GM18868 (cell line): ENCODE data around the gene TAF6L.
"Not testable (repeated sequence)": the region's sequence is repeated elsewhere in the genome, so short reads cannot be mapped to it uniquely, and the experiment has no call there.

ENCODE experiments used
- ATAC-seq: cut with Tn5 transposase; IDR thresholded peaks from one replicate; pipeline ENCODE4 v1.9.1; 2021; ENCODE audit warnings: mild to moderate bottlenecking, moderate library complexity; ENCODE audit not compliant: unreplicated experiment

The TAF6L gene, protein sequence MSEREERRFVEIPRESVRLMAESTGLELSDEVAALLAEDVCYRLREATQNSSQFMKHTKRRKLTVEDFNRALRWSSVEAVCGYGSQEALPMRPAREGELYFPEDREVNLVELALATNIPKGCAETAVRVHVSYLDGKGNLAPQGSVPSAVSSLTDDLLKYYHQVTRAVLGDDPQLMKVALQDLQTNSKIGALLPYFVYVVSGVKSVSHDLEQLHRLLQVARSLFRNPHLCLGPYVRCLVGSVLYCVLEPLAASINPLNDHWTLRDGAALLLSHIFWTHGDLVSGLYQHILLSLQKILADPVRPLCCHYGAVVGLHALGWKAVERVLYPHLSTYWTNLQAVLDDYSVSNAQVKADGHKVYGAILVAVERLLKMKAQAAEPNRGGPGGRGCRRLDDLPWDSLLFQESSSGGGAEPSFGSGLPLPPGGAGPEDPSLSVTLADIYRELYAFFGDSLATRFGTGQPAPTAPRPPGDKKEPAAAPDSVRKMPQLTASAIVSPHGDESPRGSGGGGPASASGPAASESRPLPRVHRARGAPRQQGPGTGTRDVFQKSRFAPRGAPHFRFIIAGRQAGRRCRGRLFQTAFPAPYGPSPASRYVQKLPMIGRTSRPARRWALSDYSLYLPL

DNA sequence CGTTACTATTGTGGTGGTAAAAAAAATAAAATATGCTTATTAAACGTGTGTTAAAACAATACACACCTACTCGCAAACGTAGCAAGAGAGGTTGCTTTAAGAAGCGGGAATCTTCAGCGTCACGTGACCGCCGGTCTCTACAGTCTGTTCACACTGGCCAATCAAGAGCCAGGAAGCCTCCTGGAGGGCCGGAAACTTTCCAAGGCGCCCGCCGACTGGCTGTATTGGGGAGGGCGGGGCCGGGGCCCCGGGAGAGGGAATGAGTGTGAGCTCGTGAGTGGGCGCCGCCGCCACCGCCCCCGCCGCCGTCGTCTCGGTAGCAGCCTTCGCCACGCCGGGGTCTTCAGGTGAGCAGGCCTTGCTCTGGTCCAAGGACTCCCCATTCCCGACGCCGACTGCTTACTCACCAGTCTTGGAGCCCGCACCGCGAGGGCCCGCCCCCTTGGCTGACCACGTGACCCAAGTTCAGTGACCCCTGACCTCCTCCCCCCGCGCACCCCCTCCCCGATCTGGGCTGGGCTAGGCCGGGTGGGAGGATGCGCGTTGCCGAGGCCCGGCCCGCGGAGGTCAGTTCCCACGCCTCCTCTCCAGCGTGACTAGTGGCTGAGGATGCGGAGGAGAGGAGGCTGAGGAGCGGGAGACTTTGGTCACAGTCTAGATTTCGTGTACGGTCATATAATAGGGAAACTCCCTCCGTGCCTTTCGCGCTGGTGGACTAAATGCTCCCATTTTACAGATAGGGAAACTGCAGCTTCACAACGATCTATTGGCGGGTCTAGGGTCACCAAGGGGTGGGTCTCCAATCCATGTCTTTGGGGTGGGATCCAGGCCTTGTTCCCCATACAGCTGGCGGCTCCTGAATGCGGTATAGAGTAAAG, at the start of gene TAF6L:
TAF6L (plus strand) TSS at position 253 of the 878 bp plus-strand sequence. CDS start 4,388 bp downstream, outside the sequence.
- peak; percentile 84 for ATAC-seq

DNA sequence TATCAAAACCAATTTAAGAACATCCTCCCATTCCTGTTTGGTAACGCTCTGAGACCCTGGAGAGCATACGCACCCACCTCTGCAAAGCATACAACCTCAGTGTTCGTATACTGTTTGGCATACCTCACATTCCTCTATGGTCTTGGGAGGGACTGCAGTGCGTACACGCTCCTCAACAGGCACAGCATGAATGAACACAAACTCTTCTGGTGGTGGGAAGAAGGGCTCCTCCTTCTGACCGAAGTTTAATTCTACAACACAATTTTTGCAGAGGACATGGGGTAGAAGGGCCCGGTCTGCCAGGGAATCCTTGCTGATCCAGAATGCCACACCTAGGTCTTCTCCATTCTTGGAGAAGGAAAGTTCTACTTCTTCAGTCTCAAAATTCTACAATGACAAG, 49.2 kb upstream of the TAF6L start:
- no peak for ATAC-seq

DNA sequence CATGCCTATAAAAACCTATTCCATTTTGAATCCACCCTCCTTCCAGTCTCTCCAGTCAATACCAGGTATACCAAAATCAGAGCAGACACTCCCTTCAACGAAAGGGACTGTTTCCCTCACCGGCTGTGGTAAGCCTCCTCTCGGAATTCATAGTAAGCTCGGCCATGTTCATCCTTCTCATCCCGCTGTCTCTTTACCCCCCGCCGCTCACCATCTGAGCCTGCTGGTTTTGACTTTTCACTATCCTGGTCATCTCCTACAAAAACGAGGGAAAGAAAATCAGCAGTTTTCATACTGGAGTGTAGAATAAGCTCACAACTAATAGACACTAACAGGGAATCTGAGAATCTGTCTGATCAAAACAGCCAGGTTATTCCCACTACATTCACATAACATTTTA, 47.0 kb upstream of the TAF6L start:
- ATAC-seq, result no peak

DNA sequence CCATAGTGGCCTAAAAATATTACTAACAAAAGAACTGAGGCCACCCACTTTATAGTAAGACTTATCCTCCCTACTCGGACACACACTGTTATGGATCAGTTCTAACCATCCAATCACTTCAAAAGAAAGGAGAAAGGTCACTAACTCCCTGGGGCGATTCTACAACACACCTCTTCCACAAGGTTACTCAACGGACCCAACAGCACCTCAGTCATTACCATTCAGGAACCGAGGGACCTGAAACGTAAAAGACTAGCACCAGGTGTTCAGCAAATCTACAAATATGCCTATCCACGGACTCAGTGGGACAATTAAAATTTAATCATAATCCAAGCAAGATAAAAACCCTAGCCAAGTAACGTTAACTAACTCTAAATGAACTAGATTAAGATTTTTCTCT, 45.5 kb upstream of the TAF6L start:
- ATAC-seq, result no peak

DNA sequence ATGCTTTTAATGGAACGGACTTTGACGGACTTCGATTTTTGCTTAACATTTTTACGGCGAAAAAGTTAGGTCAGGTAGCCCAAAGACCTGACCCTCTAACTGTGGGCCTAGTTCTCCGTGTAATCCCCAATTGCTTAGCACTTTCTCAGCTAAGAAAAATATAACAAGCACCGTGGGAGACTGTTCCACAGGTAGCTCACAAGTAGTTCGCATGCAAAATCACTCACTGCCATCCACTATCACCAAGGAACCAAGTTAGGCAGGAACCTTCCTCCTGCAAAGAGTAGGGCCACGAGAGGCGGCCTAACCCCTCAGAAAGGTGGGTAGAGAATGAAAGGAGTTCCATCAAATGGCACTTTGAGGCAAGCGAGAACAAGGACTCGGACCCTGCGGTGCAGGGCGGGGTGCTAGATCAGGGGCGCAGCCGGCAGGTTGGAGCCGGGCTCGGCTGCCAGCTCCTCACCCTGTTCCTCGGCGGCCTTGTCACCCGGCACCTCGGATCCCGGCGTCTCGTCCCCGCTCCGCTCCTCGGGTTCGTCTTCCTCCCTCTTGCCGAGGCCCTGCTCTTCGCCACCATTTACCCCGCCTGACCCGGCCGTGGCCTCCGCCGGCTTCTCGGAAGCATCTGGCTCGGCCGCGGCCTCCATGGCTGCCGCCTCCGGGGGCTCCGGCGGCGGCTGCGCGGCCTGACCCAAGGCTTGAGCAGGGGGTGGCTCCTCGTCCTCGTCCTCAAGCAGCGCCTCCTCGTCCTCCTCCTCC, 44.9 kb upstream of the TAF6L start:
- no peak for ATAC-seq

DNA sequence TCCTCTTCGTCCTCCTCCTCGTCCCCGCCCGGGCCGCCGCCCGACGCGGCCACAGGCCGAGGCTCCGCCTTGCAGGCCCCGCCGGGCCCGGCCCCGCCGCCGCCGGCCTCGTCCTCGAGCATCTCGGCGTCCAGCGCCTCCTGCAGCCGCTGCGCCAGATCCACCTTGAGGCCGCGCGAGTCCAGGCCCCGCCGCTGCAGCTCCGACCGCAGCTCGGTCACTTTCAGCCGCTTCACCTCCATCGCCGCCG, 44.4 kb upstream of the TAF6L start:
- ATAC-seq, result no peak

DNA sequence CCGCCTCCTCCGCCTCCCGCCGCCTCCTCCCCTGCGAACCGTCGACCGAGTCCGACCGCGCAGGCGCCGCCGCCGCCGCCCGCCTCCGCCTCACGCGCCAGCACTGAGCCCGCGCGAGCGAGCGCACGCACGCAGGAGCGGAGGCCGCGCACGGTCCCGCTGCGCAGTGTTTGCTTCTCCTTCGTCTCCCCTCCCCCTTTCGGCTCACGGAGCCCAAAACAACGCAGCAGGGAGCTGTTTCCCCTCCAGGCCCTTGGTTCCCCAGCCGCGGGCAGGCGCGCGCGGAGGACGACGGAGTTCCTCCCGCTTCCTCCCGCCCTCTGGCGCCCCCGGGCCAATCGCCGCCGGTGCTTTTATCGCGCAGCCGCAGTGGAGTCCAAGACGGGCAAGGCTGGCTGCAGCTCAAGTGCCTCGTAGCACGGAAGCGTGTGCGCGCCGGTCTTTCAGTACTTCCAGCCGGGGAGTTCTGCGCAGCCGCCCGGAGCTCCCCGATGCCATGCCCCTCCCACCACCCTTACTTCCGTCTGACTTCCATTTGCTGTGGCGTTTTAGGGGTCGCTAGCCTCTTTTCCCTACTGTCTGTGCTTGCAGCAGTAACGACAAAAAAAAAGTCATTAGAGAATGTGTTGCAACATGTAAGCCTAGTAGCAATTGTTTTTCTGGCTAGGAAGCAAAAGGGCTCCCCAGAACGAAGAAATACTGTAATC, 43.9 kb upstream of the TAF6L start, which contains the start of gene HNRNPUL2:
HNRNPUL2 (minus strand) TSS at position 293 of the 707 bp plus-strand sequence. CDS start 301 bp downstream, outside the sequence.
- peak; percentile 70 for ATAC-seq

DNA sequence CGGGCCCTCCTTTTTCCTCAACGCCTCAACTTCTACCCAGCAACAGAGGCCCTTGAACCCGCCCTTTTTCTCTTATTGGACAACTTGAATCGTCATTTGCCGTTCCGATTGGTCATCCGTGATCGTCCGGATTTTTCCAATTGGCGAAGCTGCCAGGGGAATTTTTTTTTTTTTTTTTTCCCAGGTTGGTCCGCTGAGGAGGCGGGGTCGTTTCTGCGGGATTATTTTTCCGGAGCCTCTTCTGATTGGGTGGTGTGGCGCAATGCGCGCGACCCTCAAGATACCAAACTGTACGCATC, 43.4 kb upstream of the TAF6L start:
- ATAC-seq, result peak; percentile 51

DNA sequence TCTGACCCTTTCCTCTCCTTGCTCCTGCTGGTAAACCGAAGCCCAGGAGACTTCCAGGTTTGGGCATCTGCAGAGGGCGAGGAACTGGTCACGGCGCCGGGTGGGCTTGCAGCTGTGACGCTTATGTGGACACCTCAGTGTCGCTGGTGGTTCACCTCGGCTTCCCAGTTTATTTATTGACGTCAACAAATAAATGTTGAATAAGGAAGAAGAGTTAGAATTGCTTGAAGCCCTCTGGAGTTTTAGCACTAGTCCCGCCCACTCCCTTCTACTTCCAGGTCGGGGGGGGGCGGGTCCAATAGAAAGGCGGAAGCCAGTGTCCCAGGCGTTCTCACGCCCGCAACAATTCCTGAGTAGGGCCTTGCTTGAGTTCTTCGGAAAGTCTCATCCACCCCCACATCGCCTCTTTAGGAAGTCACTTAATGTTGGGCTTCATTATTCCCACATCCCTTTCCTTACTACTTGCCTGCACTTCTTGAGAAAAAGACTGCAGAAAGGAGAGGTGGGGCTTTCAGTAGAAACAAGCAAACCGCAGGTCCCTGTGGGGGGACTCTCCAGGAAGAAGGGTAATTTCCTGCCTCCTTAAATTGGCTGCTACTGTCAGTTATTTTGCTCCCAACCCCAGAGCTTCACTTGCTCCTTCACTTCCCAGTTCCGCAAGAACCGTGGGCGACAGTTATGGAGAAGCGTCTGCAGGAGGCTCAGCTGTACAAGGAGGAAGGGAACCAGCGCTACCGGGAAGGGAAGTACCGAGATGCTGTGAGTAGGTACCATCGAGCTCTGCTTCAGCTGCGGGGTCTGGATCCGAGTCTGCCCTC, 42.8 kb upstream of the TAF6L start, which contains the start of gene TTC9C:
TTC9C (plus strand) TSS at position 316 of the 818 bp plus-strand sequence; CDS start at position 679, 363 bp downstream.
- ATAC-seq, result peak; percentile 22

DNA sequence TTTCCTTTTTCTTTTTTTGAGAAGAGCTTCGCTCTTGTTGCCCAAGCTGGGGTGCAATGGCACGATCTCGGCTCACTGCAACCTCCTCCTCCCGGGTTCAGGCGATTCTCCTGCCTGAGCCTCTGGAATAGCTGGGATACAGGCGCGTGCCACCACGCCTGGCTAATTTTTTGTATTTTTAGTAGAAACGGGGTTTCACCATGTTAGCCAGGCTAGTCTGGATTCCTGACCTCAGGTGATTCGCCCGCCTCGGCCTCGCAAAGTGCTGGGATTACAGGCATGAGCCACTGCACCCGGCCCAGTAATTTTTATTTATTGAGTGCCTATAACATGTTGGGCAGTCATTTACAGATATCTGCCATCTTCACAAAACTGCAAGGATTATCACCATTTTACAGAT, 41.1 kb upstream of the TAF6L start:
- ATAC-seq, result not testable (repeated sequence)

DNA sequence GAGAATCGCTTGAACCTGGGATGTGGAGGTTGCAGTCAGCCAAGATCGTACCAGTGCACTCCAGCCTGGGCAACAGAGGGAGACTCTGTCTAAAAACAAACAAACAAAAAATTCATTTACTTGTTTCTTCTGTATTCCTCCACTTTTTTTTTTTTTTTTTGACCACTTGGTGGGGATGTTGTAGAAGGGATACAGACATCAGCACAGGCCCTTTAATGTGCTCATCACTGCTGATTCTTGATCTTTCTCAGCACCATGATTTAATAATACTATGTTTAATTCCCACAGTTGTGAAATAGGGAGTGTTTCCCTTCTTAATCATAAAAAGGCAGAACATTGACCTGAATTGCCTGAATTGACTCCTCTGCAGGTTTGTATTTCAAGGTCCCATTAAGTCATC, 38.4 kb upstream of the TAF6L start:
- ATAC-seq, result no peak

DNA sequence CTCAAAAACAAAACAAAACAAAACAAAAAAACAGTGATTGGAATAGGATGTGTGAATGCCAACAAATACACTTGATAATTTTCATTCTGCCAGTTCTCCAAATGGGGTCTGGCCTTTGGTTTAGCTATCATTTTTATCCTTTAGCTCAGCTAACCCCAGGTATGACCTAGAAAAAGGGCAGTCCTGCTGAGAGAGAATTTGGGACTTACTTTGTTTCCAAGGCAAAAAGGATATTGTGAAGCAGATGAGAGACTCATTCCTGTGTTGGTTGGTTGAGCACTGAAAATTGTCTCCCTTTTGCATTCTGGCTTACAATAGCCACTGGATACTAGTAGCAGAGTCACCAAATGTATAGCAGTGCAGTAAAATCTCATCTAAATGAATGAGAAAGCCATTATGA, 34.0 kb upstream of the TAF6L start:
- no peak for ATAC-seq

DNA sequence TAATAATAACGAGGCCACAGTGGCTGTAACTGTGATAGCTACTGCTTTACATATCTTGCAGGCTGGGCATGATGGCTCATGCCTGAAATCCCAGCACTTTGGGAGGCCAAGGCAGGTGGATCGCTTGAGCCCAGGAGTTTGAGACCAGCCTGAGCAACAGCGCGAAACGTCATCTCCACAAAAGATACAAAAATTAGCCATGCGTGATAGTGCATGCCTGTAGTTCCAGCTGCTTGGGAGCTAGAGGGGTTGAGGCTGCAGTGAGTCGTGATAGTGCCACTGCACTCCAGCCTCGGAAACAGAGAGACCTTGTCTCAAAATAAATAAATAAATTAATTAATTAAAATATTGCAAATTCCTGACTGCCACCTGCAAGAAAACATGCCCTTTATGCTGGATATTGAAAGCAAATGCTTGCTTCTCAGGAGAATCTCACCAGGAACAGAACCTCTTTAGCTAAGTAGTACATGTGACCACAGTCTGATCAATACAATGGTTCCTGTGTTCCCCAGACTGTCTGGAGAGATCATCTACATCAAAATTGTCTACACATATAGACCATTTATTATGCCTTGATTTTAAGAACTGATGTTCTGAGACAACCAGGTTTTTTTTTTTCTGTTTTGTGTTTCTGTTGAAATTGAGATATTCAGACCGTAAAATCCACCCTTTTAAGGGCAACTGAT, 23.6 kb upstream of the TAF6L start:
- no peak for ATAC-seq

DNA sequence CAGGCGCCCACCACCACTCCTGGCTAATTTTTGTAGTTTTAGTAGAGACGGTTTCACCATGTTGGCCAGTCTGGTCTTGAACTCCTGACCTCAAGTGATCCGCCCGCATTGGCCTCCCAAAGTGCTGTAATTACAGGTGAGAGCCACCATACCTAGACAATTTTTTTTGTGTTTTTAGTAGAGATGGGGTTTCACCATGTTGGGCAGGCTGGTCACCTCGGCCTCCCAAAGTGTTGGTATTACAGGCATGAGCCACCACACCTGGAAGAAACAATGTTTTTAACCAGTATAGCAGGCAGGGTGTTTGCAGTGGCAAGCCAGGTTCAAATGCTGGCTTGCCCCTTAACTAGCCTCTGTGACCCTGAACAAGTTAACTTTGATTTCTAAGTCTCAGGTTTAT, 21.3 kb upstream of the TAF6L start:
- ATAC-seq, result not testable (repeated sequence)

DNA sequence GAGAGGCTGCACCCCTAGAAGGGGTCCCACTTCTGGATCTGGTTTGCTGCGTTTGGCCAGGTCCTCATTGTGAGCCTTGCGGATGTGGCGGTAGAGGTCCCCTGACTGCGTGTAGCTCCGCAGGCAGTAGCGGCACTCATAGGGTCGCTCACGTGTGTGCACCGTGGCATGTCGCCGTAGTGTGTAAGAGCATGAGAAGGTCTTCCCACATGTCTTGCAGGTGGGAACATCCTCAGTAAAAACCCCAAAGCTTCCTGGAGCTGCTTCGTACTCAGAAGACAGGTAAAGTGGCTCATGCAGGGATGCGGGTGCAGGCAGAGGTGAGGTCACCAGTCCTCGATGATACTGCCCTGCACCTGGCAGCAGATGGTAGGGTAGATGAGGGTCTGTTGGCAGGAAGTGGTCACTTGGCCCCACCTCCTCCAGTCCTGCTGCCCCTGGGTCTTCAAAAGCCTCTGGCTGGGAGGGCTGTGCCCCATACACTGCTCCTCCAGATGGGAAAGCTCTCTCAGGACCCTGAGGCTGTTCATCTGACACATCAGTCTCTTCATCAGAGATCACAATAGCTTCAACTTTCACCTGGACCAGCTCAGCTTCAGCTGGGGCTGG, 18.9 kb upstream of the TAF6L start:
- ATAC-seq, result no peak

DNA sequence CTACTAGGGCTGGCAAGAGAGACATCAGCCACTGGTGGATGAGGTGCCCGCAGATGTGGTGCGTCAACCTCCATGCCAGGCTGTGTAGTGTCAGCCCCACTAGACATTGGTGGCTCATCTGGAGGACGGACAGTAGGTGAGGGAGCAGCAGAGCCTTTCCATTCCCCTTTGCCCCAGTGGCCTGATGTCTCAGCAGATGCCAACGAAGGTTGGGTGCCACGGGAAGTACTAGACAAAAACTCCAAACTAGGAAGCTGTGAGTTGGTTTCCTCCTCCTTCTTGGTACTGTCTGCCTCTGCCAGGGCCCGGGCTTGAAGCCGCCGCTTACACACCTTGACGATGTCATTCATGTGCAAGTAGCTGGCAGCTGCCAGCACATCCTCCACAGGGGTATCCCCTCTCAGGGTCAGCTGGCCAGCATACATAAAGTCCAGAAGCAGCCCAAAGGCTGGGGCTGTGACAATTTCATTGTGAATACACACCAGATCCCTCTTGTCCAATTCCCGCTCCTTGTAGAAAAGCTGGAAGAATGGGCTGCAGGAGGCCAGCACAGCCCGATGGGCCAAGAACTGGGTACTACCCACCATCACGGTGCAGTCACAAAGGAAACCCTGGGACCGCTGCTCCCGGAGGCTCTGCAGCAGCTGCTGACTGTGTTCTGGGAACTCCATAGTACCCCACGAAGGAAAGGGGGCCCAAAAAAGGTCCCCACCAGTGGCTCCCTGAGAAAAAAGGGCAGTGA, 18.0 kb upstream of the TAF6L start:
- no peak for ATAC-seq

DNA sequence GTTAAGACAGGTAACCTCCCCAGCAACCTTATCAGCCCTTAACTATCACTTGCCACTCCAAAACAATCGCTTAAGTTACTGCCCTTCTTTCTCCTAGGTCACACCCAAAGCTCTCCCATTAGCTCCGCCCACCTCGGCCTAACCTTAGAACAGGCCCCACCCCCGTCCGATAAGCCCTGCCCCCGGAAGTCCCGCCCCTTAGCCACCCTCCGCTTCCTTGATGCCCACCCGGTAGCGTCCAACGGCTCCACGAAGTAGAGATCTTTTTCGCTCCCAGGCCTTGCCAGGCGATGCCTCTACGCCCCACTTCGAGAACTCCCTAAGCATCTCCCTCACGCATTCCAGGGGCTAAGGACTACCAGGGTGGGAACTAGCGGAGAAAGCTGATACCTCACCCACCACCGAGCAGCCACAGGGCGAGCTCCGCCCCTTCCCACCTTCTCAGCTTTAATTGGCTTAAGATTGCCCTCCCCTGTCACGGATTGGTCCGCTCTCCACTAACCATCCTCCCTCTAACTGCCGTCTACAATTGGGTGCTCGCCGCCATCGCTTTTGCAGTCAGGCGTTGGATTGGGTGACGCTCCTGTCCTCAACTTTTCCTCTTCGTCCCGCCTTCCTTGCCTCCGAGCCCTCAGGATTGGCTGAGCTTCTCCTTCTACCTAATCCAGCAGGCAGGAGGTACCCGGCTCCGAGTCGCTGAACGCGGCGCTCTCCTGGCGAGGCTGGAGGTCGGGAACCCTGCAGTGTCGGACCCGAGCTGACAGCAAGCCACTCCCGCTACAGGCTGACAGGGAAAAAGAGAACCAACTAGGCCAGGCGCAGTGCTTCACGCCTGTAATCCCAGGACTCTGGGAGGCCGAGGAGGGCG, 17.2 kb upstream of the TAF6L start, which contains the start of gene ZBTB3:
ZBTB3 (minus strand) TSS at position 425 of the 868 bp plus-strand sequence. CDS start 496 bp downstream, outside the sequence.
- peak; percentile 96 for ATAC-seq
